H9 (cell line): ENCODE measurements around the gene MFN2. TPM values are rescaled to one million over a fixed set of nuclear protein-coding genes. Genes with fewer than 3 reads are reported as not detected.

Source experiments
- DNase-seq: peaks from one replicate; pipeline ENCODE4 v3.0.0-alpha.2; 2017
- H2AFZ ChIP-seq: one replicate; pipeline ENCODE4 v1.6.1; 2013; ENCODE audit warnings: mild to moderate bottlenecking, low read length, control low read depth, moderate library complexity
- H2AK5ac ChIP-seq: 2 replicates; pipeline ENCODE4 v1.6.1; 2013; ENCODE audit warnings: low read length, control low read depth, mixed read lengths; ENCODE audit not compliant: insufficient read length
- H2BK120ac ChIP-seq: one replicate; pipeline ENCODE4 v1.6.1; 2013; ENCODE audit warnings: low read depth, mild to moderate bottlenecking, low read length, control low read depth, inconsistent platforms; ENCODE audit not compliant: poor library complexity, severe bottlenecking
- H2BK12ac ChIP-seq: 2 replicates; pipeline ENCODE4 v1.6.1; 2013; ENCODE audit warnings: low read length, control low read depth, mixed read lengths, low read depth; ENCODE audit not compliant: insufficient read length
- H2BK15ac ChIP-seq: 2 replicates; pipeline ENCODE4 v1.6.1; 2013; ENCODE audit warnings: low read depth, low read length, control low read depth
- H2BK20ac ChIP-seq: one replicate; pipeline ENCODE4 v1.6.1; 2013; ENCODE audit warnings: low read depth, mild to moderate bottlenecking, low read length, control low read depth, inconsistent platforms; ENCODE audit not compliant: poor library complexity, severe bottlenecking
- H2BK5ac ChIP-seq: 2 replicates; pipeline ENCODE4 v1.6.1; 2013; ENCODE audit warnings: low read length, control low read depth, mixed read lengths; ENCODE audit not compliant: insufficient read length
- H3K14ac ChIP-seq: 2 replicates; pipeline ENCODE4 v1.6.1; 2013; ENCODE audit warnings: low read length, control low read depth; ENCODE audit not compliant: insufficient read depth
- H3K18ac ChIP-seq: 2 replicates; pipeline ENCODE4 v1.6.1; 2013; ENCODE audit warnings: low read depth, mild to moderate bottlenecking, mixed read lengths, low read length, control low read depth; ENCODE audit not compliant: insufficient read length
- H3K23ac ChIP-seq: 2 replicates; pipeline ENCODE4 v1.6.1; 2013; ENCODE audit warnings: low read length, control low read depth, mixed read lengths, low read depth; ENCODE audit not compliant: insufficient read length
- H3K23me2 ChIP-seq: 2 replicates; pipeline ENCODE4 v1.6.1; 2013; ENCODE audit warnings: low read depth, mild to moderate bottlenecking, mixed read lengths, low read length, control low read depth; ENCODE audit not compliant: insufficient read length, poor library complexity, severe bottlenecking
- H3K27ac ChIP-seq: 2 replicates; pipeline ENCODE4 v1.5.1; 2013; ENCODE audit warnings: low read length, control low read depth, mixed read lengths, low read depth; ENCODE audit not compliant: insufficient read length
- H3K27me3 ChIP-seq: 2 replicates; pipeline ENCODE4 v1.6.1; 2013; ENCODE audit warnings: low read length, control low read depth, inconsistent platforms; ENCODE audit not compliant: insufficient read depth
- H3K4ac ChIP-seq: 2 replicates; pipeline ENCODE4 v1.6.1; 2013; ENCODE audit warnings: low read depth, mild to moderate bottlenecking, control low read depth, inconsistent platforms, low read length, moderate library complexity
- H3K4me1 ChIP-seq: 2 replicates; pipeline ENCODE4 v1.6.1; 2013; ENCODE audit warnings: low read length, control low read depth, inconsistent platforms; ENCODE audit not compliant: insufficient read depth
- H3K4me2 ChIP-seq: 2 replicates; pipeline ENCODE4 v1.6.1; 2013; ENCODE audit warnings: low read length, control low read depth, mixed read lengths; ENCODE audit not compliant: insufficient read length, insufficient read depth
- H3K56ac ChIP-seq: 2 replicates; pipeline ENCODE4 v1.6.1; 2013; ENCODE audit warnings: low read depth, mild to moderate bottlenecking, mixed read lengths, low read length, control low read depth; ENCODE audit not compliant: insufficient read length
- H3K79me1 ChIP-seq: 2 replicates; pipeline ENCODE4 v1.6.1; 2013; ENCODE audit warnings: low read depth, mild to moderate bottlenecking, moderate library complexity, low read length, control low read depth, inconsistent platforms; ENCODE audit not compliant: insufficient read depth, poor library complexity, severe bottlenecking
- H3K79me2 ChIP-seq: 2 replicates; pipeline ENCODE4 v1.6.1; 2013; ENCODE audit warnings: low read length, control low read depth, inconsistent platforms; ENCODE audit not compliant: insufficient read depth
- H3K9ac ChIP-seq: 2 replicates; pipeline ENCODE4 v1.6.1; 2013; ENCODE audit warnings: low read length, control low read depth, mixed read lengths; ENCODE audit not compliant: insufficient read length; ENCODE audit errors: extremely low read depth
- H3K9me3 ChIP-seq: one replicate; pipeline ENCODE4 v1.6.1; 2013; ENCODE audit warnings: low read depth, low read length, inconsistent platforms; ENCODE audit not compliant: control insufficient read depth
- H3T11ph ChIP-seq: one replicate; pipeline ENCODE4 v1.6.1; 2013; ENCODE audit warnings: mild to moderate bottlenecking, low read length, control low read depth, inconsistent platforms
- H4K20me1 ChIP-seq: one replicate; pipeline ENCODE4 v1.6.1; 2013; ENCODE audit not compliant: control insufficient read depth, insufficient read length, insufficient read depth
- H4K5ac ChIP-seq: 2 replicates; pipeline ENCODE4 v1.6.1; 2013; ENCODE audit warnings: low read depth, mild to moderate bottlenecking, mixed read lengths, low read length, control low read depth; ENCODE audit not compliant: insufficient read length
- H4K8ac ChIP-seq: replicated peaks from 2 replicates; pipeline ENCODE4 v1.6.1; 2013; ENCODE audit warnings: low read length, control low read depth, mixed read lengths, low read depth; ENCODE audit not compliant: insufficient read length
- H4K91ac ChIP-seq: 2 replicates; pipeline ENCODE4 v1.6.1; 2013; ENCODE audit warnings: low read depth, mild to moderate bottlenecking, moderate library complexity, mixed read lengths, low read length, control low read depth; ENCODE audit not compliant: insufficient read length
- H3K27ac Mint-ChIP-seq, 3 experiments: 2 replicates in 2 of 3; 3 replicates in 1 of 3; pipeline ENCODE4 v1.8.0; 2020 to 2021; ENCODE audit warnings: mixed read lengths in 3 of 3, mild to moderate bottlenecking in 1 of 3, moderate library complexity in 1 of 3
- H3K27me3 Mint-ChIP-seq: 2 replicates; pipeline ENCODE4 v1.8.0; 2021; ENCODE audit warnings: low read depth, mild to moderate bottlenecking, moderate library complexity, mixed read lengths
- H3K36me3 Mint-ChIP-seq, 3 experiments: 2 replicates in 2 of 3; 3 replicates in 1 of 3; pipeline ENCODE4 v1.8.0; 2020 to 2021; ENCODE audit warnings: low read depth in 3 of 3, mixed read lengths in 3 of 3; ENCODE audit not compliant: insufficient read depth in 1 of 3
- H3K4me1 Mint-ChIP-seq, 2 experiments: 2 replicates each; pipeline ENCODE4 v1.8.0; 2020; ENCODE audit warnings: mixed read lengths in 2 of 2
- H3K4me3 Mint-ChIP-seq, 2 experiments: 2 replicates in 1 of 2; 3 replicates in 1 of 2; pipeline ENCODE4 v1.8.0; 2020 to 2021; ENCODE audit warnings: mild to moderate bottlenecking in 2 of 2, mixed read lengths in 2 of 2, moderate library complexity in 1 of 2
- H3K9me3 Mint-ChIP-seq, 2 experiments: 2 replicates in 1 of 2; 3 replicates in 1 of 2; pipeline ENCODE4 v1.8.0; 2020; ENCODE audit warnings: mild to moderate bottlenecking in 2 of 2, mixed read lengths in 2 of 2, moderate library complexity in 1 of 2
- CTCF ChIP-seq: fragments of 200-600 bp; sonication (generic); conservative IDR thresholded peaks from 3 replicates; pipeline ENCODE4 v1.8.0; 2021; ENCODE audit warnings: antibody characterized with exemption, mild to moderate bottlenecking
- WGBS: extraction: QIAGEN DNeasy Blood & Tissue Kit; methylation state at CpG from one replicate; pipeline ENCODE4 v1.1.7; 2013; ENCODE audit warnings: missing lambda C conversion rate, low lambda C conversion rate, mixed read lengths; ENCODE audit not compliant: insufficient read length; ENCODE audit errors: extremely low coverage; 5-methylcytosine and 5-hydroxymethylcytosine counted together
- total RNA-seq: library from RNA; stranded (reverse); gene quantifications from 2 replicates; pipeline ENCODE4 v1.2.1, GENCODE V29; 2021

Gene MFN2
- total RNA-seq, 1 experiment from 2014 or later = 61.4 TPM

GRCh38 chr1:11944358-11944931 is 35.8 kb upstream of the MFN2 start:
- no peak overlapping the region for H3K18ac ChIP-seq
- H3K79me2 ChIP-seq = no peaks in the 10 kb centered on the region
- no peak overlapping the region for H4K91ac ChIP-seq
- no peaks in the 10 kb centered on the region for H3K27me3 ChIP-seq
- H3K79me1 ChIP-seq = no peaks in the 10 kb centered on the region
- no peaks in the 10 kb centered on the region for H3K23me2 ChIP-seq
- Mint-ChIP-seq H3K4me1 (peaks cover 25% of the 10 kb centered on the region in 2 experiments), H3K4me3 (peak overlapping the region; percentile 35 to 66), H3K27me3 (no peaks in the 10 kb centered on the region; the same call in 1 of the 2 replicates), H3K27ac (peak overlapping the region; percentile 94 to 97 (median 95)), H3K36me3 (peaks cover 17 to 39% (median 23%) of the 10 kb centered on the region in 3 experiments), H3K9me3 (peaks cover 2 to 3% of the 10 kb centered on the region in 2 experiments; a peak in 2 of 5 replicates)
- H3T11ph ChIP-seq = no peak overlapping the region
- H3K4me2 ChIP-seq = no peak overlapping the region
- TF ChIP-seq CTCF = no peak
- no peak overlapping the region for H2BK20ac ChIP-seq
- no peak overlapping the region for H3K9ac ChIP-seq
- peaks cover 4% of the 10 kb centered on the region for H4K20me1 ChIP-seq
- no peak overlapping the region for H2BK120ac ChIP-seq
- H2BK15ac ChIP-seq = no peak overlapping the region
- peak overlapping the region; percentile 16 for H3K27ac ChIP-seq
- H3K4ac ChIP-seq = no peak overlapping the region
- H3K4me1 ChIP-seq = no peaks in the 10 kb centered on the region; the same call in 1 of the 2 replicates
- H2AK5ac ChIP-seq = no peak overlapping the region
- H2BK12ac ChIP-seq = no peak overlapping the region
- H4K5ac ChIP-seq = no peak overlapping the region
- no CpG with 5 or more reads among the region's 12 CpGs for WGBS
- H3K9me3 ChIP-seq = no peaks in the 10 kb centered on the region
- peak overlapping the region; percentile 45 for H3K14ac ChIP-seq
- no peak overlapping the region for H2BK5ac ChIP-seq
- DNase-seq = peak; percentile 80
- no peak overlapping the region for H2AFZ ChIP-seq
- no peak overlapping the region for H3K56ac ChIP-seq
- no peak overlapping the region for H3K23ac ChIP-seq
- no peak overlapping the region for H4K8ac ChIP-seq
